GM12892 (cell line): ENCODE data around the gene WNT3A.
"Not testable (repeated sequence)": the region's sequence is repeated elsewhere in the genome, so short reads cannot be mapped to it uniquely, and the experiment has no call there.

Experiments used
- DNase-seq: peaks from one replicate; pipeline ENCODE4 v3.0.0; 2011; ENCODE audit not compliant: insufficient read length
- FAIRE-seq: peaks from 2 replicates; lab custom pipeline; 2011; peaks lifted over from hg19 to GRCh38; lab: Jason Lieb, UNC
- POLR2A ChIP-seq: IDR thresholded peaks from 2 replicates; pipeline ENCODE4 v1.6.1; 2011; ENCODE audit warnings: low read depth, low read length, control low read depth
- POLR2AphosphoS5 ChIP-seq: IDR thresholded peaks from 2 replicates; pipeline ENCODE4 v1.6.1; 2011; ENCODE audit warnings: low read depth, low read length, control low read depth
- TAF1 ChIP-seq: IDR thresholded peaks from 2 replicates; pipeline ENCODE4 v1.6.1; 2011; ENCODE audit warnings: low read depth, mild to moderate bottlenecking, control low read depth, low read length, borderline replicate concordance

Gene WNT3A

DNA sequence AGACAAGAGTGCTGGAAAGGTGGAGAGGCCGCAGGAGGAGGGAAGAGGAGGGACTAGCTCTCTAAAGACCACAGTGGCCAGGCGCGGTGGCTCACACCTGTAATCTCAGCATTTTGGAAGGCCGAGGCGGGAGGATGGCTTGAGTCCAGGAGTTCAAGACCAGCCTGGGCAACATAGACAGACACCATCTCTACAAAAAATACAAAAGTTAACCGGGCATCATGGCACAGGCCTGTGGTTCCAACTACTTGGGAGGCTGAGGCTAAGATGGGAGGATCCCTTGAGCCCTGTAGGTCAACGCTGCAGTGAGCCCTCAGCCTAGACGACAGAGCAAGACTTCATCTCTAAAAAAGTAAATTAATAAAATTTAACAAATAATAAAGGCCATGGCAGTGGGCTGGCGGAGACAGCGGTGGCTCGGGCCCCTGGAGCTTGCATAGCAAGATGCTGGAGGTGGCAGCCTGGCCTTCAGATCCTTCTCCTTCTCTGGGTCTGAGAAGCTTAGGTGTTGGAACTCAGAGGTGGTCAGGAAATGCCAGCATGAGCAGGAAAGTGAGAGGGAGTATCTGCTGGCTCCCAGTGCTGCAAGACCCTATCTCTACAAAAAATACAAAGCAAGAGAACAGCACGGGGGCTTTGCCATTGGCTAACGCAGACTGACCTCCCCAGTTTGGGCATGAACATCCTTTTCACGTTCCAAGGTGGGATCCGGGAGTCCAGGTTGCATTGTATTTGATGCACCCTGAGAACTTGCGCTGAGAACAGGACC lies 10.7 kb downstream of the WNT3A start:
- TF ChIP-seq POLR2A, result no peak
- TF ChIP-seq TAF1, result no peak
- TF ChIP-seq POLR2AphosphoS5, result no peak
- no peak for FAIRE-seq

DNA sequence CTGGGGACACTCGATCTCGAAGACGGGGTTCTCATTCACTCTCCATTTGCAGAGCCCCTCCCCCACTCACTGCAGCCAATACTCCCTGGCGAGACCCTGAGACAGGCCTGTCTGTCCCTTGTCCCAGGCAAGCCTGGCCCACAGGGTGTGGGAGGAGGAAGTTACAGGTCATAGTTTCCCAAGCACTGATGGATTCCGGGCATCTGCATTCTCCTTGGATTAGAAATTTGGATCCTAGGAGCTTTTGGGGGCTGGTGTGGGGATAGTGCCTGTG lies 11.3 kb downstream of the WNT3A start:
- FAIRE-seq (no peak), DNase-seq (no peak)
- TF ChIP-seq TAF1 (no peak), POLR2A (no peak), POLR2AphosphoS5 (no peak)

More for the DNA sequence above, 10.7 kb downstream of the WNT3A start:
- no peak for DNase-seq

DNA sequence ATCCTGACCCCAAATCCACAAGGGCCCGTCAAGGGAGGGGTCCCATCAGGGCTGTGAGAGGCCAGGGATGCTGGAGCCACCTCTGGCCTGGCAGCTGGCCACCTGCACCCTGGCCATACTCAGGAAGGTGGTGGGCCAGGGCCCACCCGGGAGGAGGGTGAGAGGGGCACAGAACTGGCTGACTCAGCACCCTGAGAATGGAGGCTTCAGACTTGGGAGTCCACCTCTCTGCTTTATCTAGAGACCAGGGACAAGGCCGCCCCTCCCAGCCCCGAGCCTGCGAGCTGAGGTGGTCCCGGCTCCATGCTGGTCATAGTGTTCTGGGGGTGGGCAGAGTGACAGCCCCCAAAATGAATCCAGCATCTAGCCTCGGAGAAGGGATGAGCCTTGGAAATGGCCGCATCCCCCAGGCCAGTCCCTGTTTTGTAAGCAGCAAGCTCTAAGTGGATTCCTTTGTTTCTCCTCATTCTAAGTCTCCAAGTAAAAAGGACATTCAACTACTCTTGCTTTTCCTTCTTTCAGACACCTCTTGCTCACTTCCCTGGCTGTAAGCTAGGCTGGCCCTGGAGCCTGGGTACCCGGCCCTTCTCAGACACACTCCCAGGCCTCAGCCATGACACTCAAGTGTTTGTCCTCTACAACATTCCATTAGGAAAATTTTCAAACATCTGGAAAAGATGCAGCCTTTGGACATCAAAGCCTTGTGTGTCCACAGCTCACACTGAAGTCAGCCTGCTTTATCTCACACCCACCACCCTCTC lies 12.3 kb downstream of the WNT3A start:
- TF ChIP-seq POLR2AphosphoS5, result no peak
- no peak for TF ChIP-seq TAF1
- no peak for TF ChIP-seq POLR2A
- DNase-seq (no peak), FAIRE-seq (no peak)

DNA sequence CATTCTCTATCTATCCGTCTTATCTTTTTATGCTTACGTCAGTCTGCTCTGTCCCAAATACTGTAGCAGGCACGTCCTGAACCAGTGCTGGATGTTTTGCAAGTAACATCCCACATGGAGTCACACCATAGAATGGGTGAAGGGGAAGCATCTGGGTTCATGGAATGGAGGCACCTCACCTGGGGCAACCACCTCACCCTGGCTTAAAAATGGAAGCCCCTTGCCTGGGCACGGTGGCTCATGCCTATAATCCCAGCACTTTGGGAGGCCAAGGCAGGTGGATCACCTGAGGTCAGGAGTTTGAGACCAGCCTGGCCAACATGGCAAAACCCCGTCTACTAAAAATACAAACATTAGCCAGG lies 12.9 kb downstream of the WNT3A start:
- not testable (repeated sequence) for DNase-seq, FAIRE-seq

DNA sequence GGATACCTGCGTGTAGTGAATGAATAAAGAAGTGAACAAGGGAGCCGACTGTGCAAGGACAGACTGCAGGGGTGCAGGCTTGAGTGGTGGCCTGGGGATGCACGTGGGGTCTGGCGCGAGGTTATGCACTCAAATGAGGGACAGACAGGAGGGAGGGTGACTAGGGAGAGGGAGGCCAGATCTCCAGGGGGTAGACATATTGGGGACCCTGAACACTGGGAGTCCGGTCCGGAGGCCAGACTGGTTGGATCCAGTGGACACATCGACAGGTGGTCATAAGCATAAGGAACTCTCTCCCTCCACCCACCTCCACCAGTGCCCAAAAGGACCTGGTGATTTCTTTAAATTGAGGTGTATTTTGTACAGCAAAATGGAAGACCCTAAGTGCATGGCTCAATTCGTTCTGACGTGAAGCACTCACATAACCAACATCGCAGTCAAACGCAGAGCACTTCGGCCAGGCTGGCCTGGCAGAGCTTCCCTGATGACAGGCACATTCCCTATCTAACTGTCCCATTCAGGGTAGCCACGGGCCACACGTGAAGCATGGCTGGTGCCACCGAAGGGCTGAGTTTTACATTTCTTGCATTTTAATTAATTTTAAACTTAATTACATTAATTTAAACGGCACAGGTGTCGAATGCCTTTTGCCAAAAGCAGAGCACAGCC lies 14.0 kb downstream of the WNT3A start:
- no peak for TF ChIP-seq POLR2A
- no peak for TF ChIP-seq TAF1
- TF ChIP-seq POLR2AphosphoS5, result no peak
- DNase-seq (no peak), FAIRE-seq (no peak)

DNA sequence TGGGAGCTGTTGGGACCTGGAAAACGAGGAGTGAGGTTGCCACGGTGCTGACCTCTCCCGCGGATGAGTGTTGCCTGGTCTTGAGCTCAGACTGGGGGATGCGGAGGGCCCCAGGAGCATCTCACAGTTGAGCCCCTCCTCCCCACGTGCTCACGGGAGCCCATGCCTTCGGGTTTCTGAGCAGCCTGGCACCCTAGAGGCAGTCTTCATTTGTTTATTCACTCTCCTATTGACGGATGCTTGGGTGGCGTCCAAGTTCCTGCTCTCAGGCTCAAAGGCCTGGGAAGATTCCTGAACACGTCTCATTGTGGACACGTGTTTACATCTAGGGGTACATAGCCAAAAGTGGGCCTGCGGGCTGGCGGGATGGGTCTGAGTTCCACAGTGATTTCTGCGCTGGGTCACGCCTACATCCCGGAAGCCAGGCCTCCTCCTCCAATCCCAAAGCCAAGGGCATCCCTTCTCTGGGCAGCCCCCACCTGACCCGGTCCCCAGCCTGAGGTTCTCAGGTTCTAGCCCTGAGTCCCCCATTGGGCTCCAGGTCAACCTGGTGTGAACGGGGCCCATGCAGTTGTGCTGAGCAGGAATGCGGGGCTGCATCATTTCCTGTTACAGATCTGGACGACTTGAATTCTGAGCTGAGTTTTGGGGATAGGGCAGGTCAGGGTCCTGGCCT lies 14.7 kb downstream of the WNT3A start:
- TF ChIP-seq POLR2A, result no peak
- TF ChIP-seq POLR2AphosphoS5, result no peak
- no peak for TF ChIP-seq TAF1
- DNase-seq, result no peak
- FAIRE-seq, result no peak

DNA sequence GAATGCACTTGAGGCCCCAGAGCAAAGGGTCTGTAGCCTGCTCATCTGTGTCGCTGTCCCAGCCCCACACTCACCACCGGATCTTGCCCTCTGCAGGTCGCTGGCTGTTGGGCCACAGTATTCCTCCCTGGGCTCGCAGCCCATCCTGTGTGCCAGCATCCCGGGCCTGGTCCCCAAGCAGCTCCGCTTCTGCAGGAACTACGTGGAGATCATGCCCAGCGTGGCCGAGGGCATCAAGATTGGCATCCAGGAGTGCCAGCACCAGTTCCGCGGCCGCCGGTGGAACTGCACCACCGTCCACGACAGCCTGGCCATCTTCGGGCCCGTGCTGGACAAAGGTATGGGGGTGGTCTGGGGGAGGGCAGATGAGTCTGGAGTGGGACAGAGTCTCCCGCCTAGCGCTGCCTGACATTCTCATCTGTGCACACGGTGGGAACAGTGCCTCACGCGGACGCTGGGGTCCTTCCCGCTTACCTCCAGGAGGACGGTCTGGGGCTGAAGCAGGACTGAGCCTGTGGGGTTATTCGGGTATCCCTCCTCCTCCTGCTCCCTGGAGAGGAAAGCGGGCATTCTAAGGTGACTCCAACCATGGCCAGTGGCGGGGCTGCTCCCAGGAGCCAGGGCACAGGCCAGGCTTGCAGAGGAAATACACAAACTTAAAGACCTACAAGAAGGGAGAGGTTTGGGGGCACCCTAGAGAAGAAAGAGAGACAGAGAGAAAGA lies 15.9 kb downstream of the WNT3A start:
- FAIRE-seq (no peak), DNase-seq (no peak)
- no peak for TF ChIP-seq POLR2A
- TF ChIP-seq POLR2AphosphoS5, result no peak
- TF ChIP-seq TAF1, result no peak

DNA sequence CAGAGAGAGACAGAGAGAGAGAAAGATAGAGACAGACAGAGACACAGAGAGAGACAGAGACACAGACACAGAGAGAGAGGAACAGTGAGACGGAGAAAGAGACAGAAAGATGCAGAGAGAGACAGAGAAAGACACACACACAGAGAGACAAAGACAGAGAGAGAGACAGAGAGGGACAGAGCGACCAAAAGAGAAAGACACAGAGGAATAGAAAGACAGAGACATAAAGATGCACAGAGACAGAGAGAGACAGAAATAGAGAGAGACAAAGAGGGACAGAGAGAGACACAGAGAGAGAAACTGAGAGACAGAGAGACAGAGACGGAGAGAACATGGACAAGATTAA lies 16.5 kb downstream of the WNT3A start:
- FAIRE-seq (no peak), DNase-seq (no peak)
- TF ChIP-seq POLR2A (no peak), POLR2AphosphoS5 (no peak), TAF1 (no peak)

DNA sequence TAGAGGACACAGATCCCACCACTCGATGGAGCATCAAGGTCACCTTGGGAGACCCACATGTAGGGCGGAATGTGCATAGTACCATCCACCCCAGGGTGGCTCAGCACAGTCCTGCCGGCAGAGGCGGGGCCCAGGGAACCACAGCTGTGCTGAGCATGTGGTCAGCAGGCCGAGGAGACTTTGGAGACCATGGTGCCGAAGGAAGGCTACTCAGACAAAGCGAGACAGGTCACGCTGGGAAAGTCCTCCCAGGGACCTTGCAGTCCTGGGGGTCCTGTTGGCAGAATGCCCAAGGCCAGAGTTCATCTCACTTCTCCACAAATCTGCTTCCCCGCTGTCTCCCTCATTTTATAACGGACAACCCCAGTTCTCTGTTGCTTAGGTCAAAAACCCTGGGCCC lies 22.5 kb downstream of the WNT3A start:
- DNase-seq (no peak), FAIRE-seq (no peak)
- no peak for TF ChIP-seq POLR2AphosphoS5
- no peak for TF ChIP-seq TAF1
- no peak for TF ChIP-seq POLR2A

DNA sequence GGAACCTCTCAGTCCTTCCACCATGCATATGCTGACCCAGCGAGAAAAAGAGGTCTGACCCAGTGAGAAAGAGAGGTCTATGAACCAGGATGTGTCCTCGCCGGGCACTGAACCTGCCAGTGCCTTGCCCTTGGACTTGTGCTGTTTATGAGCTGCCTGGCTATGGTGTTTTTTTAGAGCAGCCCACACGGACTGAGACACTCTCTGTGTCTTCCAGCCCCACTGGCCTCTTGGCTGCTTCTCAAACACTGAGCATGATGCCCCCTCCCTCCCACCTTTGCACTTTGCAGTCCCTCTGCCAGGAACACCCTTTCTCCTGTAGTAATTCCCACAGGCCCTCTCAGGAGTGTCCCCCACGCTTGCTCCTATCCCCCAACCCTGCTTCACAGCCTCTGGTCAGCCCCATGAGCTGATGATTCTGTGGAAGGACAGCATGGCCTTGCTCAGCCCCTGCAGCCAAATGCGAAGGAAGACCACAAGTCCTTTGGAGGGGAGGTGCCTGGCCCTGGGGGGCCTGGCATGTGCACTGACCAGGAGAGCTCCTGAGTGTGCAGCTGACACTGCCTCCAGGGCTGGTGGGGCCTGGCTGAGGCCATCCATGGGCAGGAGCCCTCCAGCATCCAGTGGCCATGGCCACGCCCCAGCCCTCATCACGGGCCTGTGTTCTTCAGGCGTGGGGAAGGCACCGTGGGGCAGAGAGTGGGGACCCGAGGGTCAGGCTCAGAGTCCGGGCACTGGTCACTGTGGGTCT lies 23.8 kb downstream of the WNT3A start:
- no peak for TF ChIP-seq TAF1
- TF ChIP-seq POLR2AphosphoS5, result no peak
- TF ChIP-seq POLR2A, result no peak
- no peak for FAIRE-seq
- no peak for DNase-seq
